Measurements from ENCODE around the gene RAB11FIP4.

DNA sequence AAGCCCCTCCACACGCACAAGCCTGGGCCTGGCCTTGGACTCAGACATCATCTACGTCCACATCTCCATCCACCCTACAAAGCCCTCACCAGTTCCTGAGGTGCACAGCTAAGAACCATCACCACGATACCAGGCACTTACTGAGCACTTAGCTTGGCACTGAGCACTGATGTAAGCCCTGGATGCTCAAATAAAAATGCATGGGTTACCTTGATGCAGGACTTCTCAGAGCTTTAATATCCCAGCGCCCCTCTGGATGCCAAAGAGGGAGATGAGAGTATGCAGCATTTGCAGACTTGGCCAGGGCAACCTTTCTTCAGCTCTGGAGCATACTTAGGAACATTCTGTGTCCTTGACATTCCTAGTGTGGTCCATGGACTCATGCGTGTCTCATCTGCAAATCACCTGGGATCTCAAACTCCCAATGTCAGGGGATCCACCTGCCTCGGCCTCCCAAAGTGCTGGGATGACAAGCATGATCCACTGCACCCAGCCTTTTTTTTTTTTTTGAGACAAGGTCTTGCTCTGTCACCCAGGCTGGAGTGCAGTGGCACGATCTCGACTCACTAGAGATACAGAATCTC is 69.8 kb downstream of the RAB11FIP4 start:
- TF ChIP-seq, protein P1, sequence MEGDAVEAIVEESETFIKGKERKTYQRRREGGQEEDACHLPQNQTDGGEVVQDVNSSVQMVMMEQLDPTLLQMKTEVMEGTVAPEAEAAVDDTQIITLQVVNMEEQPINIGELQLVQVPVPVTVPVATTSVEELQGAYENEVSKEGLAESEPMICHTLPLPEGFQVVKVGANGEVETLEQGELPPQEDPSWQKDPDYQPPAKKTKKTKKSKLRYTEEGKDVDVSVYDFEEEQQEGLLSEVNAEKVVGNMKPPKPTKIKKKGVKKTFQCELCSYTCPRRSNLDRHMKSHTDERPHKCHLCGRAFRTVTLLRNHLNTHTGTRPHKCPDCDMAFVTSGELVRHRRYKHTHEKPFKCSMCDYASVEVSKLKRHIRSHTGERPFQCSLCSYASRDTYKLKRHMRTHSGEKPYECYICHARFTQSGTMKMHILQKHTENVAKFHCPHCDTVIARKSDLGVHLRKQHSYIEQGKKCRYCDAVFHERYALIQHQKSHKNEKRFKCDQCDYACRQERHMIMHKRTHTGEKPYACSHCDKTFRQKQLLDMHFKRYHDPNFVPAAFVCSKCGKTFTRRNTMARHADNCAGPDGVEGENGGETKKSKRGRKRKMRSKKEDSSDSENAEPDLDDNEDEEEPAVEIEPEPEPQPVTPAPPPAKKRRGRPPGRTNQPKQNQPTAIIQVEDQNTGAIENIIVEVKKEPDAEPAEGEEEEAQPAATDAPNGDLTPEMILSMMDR (IDR thresholded peaks at IDR 0.05): no peak
- TF ChIP-seq POLR2AphosphoS5 (IDR thresholded peaks at IDR 0.05) (no peak), EP300 (IDR thresholded peaks at IDR 0.05) (no peak), POLR2A (IDR thresholded peaks at IDR 0.05) (no peak)

Data from stomach (tissue), 4 donors.